BJ (cell line): ENCODE data around the gene ZNF182. TPM values are rescaled to one million over a fixed set of nuclear protein-coding genes. Genes with fewer than 3 reads are reported as not detected.
"Not testable (repeated sequence)": the region's sequence is repeated elsewhere in the genome, so short reads cannot be mapped to it uniquely, and the experiment has no call there.

Source experiments
- CTCF ChIA-PET: fragments of 350-600 bp; formaldehyde crosslinking; extraction: SDS; loops from one replicate; lab custom pipeline; 2021; ENCODE audit warnings: antibody characterized with exemption, inconsistent platforms; lab: Yijun Ruan, JAX
- POLR2A ChIA-PET: fragments of 300-600 bp; sonication (Branson Sonifier 250); formaldehyde crosslinking; extraction: SDS; loops from one replicate; lab custom pipeline; 2021; ENCODE audit warnings: antibody characterized with exemption; lab: Charles Lee
- DNase-seq: peaks from one replicate; pipeline ENCODE4 v3.0.0-alpha.2; 2011; ENCODE audit warnings: low read depth
- H3K27me3 ChIP-seq: 2 replicates; pipeline ENCODE4 v1.6.0; 2011; ENCODE audit warnings: low read length; ENCODE audit not compliant: control insufficient read depth, insufficient read depth
- H3K36me3 ChIP-seq: 2 replicates; pipeline ENCODE4 v1.5.1; 2011; ENCODE audit warnings: low read length; ENCODE audit not compliant: control insufficient read depth, insufficient read depth
- H3K4me3 ChIP-seq: 2 replicates; pipeline ENCODE4 v1.5.1; 2011; ENCODE audit warnings: low read depth, mild to moderate bottlenecking, control low read depth, low read length
- CTCF ChIP-seq: IDR thresholded peaks from 2 replicates; pipeline ENCODE4 v1.5.1; 2011; ENCODE audit warnings: low read depth, mild to moderate bottlenecking, control low read depth, inconsistent platforms, low read length, moderate library complexity; ENCODE audit not compliant: insufficient read depth
- polyA plus RNA-seq: library from polyadenylated mRNA; depleted of rRNA; stranded (reverse); fragments of >200 nt; gene quantifications from 2 replicates; pipeline ENCODE4 v1.2.3, GENCODE V29; 2011

Gene ZNF182
- polyA plus RNA-seq, 1 experiment, result 1.4 TPM

- H3K4me3 ChIP-seq, result no peak overlapping the region
- TF ChIP-seq CTCF, result no peak
- H3K27me3 ChIP-seq, result no peaks in the 10 kb centered on the region
- CTCF ChIA-PET, result interaction anchor here (0.6 to 1.1 kb wide), 2 partner anchors 17 to 1150 kb away, joined by 3 read pairs; no protein-coding TSS in a partner anchor
- no peaks in the 10 kb centered on the region for H3K36me3 ChIP-seq
- POLR2A ChIA-PET, result no interaction called here
- DNase-seq, result no peak
Observed at GRCh38 chrX:48030237-48030636, 26.4 kb upstream of the ZNF182 start.

- ChIA-PET POLR2A (no interaction called here), CTCF (interaction anchor here (0.6 to 3.0 kb wide), 6 partner anchors 14 to 487 kb away, joined by 3 to 32 read pairs (median 5); no protein-coding TSS in a partner anchor)
- no peaks in the 10 kb centered on the region for H3K36me3 ChIP-seq
- no peak overlapping the region for H3K4me3 ChIP-seq
- no peaks in the 10 kb centered on the region for H3K27me3 ChIP-seq
- no peak for DNase-seq
- TF ChIP-seq CTCF, result no peak
Observed at GRCh38 chrX:48028091-48028490, 24.3 kb upstream of the ZNF182 start.

DNA sequence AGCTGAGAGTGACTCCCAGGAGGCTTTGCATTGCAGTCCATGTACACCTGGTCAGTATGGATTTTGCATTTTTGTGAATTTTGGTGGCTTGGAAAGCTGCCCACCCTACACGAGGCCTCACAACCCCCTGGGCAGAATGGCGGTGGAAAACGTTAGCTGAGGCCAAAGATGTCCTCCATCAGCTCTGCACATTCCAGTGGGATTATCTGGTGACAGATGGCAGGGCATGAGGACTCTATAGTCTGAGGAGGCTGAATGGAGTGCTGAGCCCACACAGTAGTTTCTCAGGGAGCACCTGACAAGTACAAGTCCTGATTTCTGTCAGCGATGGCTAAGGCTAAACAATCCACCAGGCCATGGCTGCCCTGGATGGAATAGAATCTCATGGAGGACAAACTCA, 23.8 kb upstream of the ZNF182 start:
- POLR2A ChIA-PET, DNase-seq, H3K4me3 ChIP-seq, H3K27me3 ChIP-seq, H3K36me3 ChIP-seq: not testable (repeated sequence)
- CTCF ChIA-PET, result interaction anchor here (0.6 to 3.0 kb wide), 12 partner anchors 8 to 486 kb away, joined by 3 to 32 read pairs (median 4); no protein-coding TSS in a partner anchor

- Histone ChIP-seq H3K36me3 (no peaks in the 10 kb centered on the region), H3K4me3 (no peak overlapping the region), H3K27me3 (no peaks in the 10 kb centered on the region)
- ChIA-PET CTCF (interaction anchor here (0.8 to 2.3 kb wide), 6 partner anchors 154 to 467 kb away, joined by 3 to 8 read pairs (median 5); no protein-coding TSS in a partner anchor), POLR2A (no interaction called here)
- peak; percentile 44 for TF ChIP-seq CTCF
- DNase-seq, result no peak
Observed at GRCh38 chrX:48025561-48025960, 21.8 kb upstream of the ZNF182 start.

- Histone ChIP-seq H3K27me3 (no peaks in the 10 kb centered on the region), H3K36me3 (no peaks in the 10 kb centered on the region), H3K4me3 (no peak overlapping the region)
- TF ChIP-seq CTCF, result no peak
- ChIA-PET POLR2A (no interaction called here), CTCF (no interaction called here)
- DNase-seq, result no peak
Observed at GRCh38 chrX:48022738-48023137, 18.9 kb upstream of the ZNF182 start.

DNA sequence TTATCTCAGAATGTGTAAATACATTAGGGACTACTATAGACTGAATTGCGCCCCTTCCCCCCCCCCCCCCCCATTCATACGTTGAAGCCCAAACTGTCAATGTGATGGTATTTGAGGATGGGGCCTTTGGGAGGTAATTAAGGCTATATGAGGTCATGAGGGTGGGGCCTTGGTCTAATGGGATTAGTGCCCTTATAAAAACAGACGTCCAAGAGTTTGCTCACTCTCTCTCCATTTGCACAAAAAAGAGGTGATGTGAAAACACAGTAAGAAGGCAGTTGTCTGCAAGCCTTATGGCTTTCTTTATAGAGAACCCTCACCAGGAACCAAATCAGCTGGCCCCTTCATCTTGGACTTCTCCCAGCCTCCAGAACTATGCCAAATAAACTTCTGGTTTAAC, 18.3 kb upstream of the ZNF182 start:
- no peak for DNase-seq
- Histone ChIP-seq H3K36me3 (no peaks in the 10 kb centered on the region), H3K27me3 (no peaks in the 10 kb centered on the region), H3K4me3 (no peak overlapping the region)
- TF ChIP-seq CTCF, result no peak
- CTCF ChIA-PET, result no interaction called here
- POLR2A ChIA-PET, result no interaction called here
